ENCODE data around the gene HSPB7. TPM values are rescaled to one million over a fixed set of nuclear protein-coding genes. Genes with fewer than 3 reads are reported as not detected.

The HSPB7 gene
- total RNA-seq, 1 experiment from 2014 or later, result not detected

DNA sequence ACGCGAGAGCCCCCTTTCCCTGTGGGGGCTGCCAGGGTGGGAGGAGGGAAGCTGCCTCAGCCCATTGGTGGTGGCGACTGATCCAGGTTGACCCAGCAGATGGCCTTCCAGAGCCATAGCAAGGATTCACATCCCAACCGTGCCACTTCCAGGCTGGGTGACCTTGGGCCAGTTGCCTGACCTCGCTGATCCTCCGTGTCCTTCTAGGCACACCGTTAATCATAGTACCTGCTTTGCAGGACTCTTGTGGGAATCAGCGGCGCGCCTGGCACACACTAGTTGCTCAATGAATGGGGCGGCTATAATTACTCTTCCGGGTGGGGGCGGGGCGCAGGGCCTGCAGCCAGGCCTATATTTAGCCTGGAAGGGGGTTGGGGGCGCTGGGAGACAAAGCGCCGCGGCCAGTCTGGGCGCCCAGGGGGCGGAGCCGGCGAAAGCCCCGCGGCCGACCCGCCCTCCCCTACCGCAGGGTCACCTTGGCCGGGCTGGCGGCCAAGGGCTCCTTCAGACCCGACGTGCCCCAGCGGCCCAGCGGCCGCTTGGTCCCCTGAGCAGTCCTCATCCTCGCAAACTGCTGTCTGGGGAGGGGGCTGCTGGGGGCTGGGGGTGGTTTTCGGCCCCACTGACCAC, 5.1 kb downstream of the HSPB7 start:
- ChIA-PET CTCF (interaction anchor here (0.8 to 0.9 kb wide), 3 partner anchors 43 to 177 kb away, joined by 4 to 6 read pairs (median 5); no protein-coding TSS in a partner anchor), POLR2A (no interaction called here)
- no peak overlapping the region for H3K4me3 Mint-ChIP-seq (ENCODE audit: unreplicated experiment)
- H3K27ac Mint-ChIP-seq (ENCODE audit: low read depth, unreplicated experiment), result no peak overlapping the region
- H3K4me1 Mint-ChIP-seq (ENCODE audit: insufficient read depth, unreplicated experiment), result peaks cover 19% of the 10 kb centered on the region
- DNase-seq (ENCODE audit: unreplicated experiment), result peak; percentile 82
- H3K9me3 Mint-ChIP-seq (ENCODE audit: unreplicated experiment), result no peaks in the 10 kb centered on the region
- no TSS peak for BruUV-seq (replicated peaks)
- intact Hi-C loops (cut with micrococcal nuclease), result no loop called here
- no peaks in the 10 kb centered on the region for H3K27me3 Mint-ChIP-seq (ENCODE audit: insufficient read depth, unreplicated experiment)
- TF ChIP-seq, protein P1, sequence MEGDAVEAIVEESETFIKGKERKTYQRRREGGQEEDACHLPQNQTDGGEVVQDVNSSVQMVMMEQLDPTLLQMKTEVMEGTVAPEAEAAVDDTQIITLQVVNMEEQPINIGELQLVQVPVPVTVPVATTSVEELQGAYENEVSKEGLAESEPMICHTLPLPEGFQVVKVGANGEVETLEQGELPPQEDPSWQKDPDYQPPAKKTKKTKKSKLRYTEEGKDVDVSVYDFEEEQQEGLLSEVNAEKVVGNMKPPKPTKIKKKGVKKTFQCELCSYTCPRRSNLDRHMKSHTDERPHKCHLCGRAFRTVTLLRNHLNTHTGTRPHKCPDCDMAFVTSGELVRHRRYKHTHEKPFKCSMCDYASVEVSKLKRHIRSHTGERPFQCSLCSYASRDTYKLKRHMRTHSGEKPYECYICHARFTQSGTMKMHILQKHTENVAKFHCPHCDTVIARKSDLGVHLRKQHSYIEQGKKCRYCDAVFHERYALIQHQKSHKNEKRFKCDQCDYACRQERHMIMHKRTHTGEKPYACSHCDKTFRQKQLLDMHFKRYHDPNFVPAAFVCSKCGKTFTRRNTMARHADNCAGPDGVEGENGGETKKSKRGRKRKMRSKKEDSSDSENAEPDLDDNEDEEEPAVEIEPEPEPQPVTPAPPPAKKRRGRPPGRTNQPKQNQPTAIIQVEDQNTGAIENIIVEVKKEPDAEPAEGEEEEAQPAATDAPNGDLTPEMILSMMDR (IDR thresholded peaks at IDR 0.05; ENCODE audit: unreplicated experiment), result no peak
- H3K36me3 Mint-ChIP-seq (ENCODE audit: insufficient read depth, unreplicated experiment), result no peaks in the 10 kb centered on the region

DNA sequence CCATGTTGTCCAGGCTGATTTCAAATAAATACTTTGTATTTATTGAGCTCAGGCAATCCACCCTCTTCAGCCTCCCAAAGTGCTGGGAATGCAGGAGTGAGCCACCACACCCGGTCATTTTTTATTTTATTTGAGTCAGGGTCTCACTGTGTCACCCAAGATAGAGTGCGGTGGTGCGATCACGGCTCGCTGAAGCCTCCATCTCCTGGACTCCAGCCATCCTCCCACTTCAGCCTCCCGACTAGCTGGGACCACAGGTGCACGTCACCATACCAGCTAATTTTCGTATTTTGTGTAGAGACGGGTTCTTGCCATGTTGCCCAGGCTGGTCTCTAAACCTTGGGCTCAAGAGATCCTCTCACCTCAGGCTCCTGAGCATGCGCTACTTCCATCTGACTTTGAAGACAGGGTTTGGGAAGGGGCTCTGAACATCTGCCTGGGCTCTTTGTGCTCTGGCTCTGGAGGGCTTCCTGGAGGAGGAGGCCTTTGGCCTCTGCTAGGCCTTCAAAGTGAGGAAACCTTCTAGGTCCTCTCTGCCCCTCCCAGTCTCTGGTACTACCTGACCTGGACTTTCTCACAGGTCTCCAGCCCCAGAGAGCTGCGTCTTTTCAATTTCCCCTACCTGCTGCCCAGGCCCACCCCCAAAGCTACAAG, 5.8 kb downstream of the HSPB7 start:
- POLR2A ChIA-PET, result no interaction called here
- intact Hi-C loops (cut with micrococcal nuclease), result no loop called here
- DNase-seq (ENCODE audit: unreplicated experiment), result no peak
- TF ChIP-seq, protein P1 (IDR thresholded peaks at IDR 0.05; ENCODE audit: unreplicated experiment), result no peak
- no peak overlapping the region for H3K27ac Mint-ChIP-seq (ENCODE audit: low read depth, unreplicated experiment)
- H3K4me1 Mint-ChIP-seq (ENCODE audit: insufficient read depth, unreplicated experiment), result peaks cover 26% of the 10 kb centered on the region
- H3K4me3 Mint-ChIP-seq (ENCODE audit: unreplicated experiment), result no peak overlapping the region
- CTCF ChIA-PET, result interaction anchor here (0.7 to 0.9 kb wide), 5 partner anchors 32 to 220 kb away, joined by 3 to 6 read pairs (median 4); partner anchors contain the start of gene CLCNKB
- H3K9me3 Mint-ChIP-seq (ENCODE audit: unreplicated experiment), result no peaks in the 10 kb centered on the region
- BruUV-seq (replicated peaks), result no TSS peak
- H3K27me3 Mint-ChIP-seq (ENCODE audit: insufficient read depth, unreplicated experiment), result no peaks in the 10 kb centered on the region
- H3K36me3 Mint-ChIP-seq (ENCODE audit: insufficient read depth, unreplicated experiment), result no peaks in the 10 kb centered on the region

DNA sequence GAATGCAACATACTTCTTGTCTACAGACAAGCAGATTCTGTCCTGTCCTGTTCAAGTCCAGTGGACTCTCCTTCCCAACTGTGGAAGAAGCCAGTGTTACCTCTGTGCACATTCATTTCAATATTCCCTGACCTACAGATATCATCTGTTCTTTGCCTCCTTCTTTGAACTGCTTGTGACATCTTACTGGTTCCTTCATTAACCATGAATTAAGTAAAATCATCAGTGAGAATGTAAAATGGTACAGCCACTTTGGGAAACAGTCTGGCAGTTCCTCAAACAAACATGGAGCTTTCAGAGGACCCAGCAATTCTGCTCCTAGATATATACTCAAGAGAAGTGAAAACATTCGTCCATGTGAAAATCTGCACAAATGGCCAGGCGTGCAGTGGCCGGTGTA, 7.0 kb downstream of the HSPB7 start:
- CTCF ChIA-PET, result interaction anchor here (0.6 to 4.1 kb wide), 5 partner anchors 14 to 436 kb away, joined by 3 to 45 read pairs (median 5); no protein-coding TSS in a partner anchor

DNA sequence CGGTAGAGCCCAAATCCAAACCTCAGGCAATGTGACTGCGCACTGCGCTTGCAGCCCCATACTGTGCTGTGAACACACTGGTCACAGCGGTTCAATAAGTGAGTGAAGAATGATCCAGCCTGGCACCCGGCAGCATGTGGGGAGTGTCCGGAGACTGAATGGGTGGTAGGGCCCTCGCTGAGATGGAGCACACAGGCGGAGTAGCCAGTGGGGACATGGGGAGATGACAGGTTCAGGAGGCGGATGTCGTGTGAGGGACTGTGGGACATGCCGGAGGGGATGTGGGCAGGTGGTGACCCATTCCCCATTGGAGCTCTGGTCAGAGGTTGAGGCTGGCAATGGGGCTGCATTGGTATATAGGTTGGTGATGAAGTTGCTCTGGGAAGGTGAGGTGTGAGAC, 8.2 kb downstream of the HSPB7 start:
- Mint-ChIP-seq H3K27me3 (ENCODE audit: insufficient read depth, unreplicated experiment) (no peaks in the 10 kb centered on the region), H3K9me3 (ENCODE audit: unreplicated experiment) (no peaks in the 10 kb centered on the region), H3K4me1 (ENCODE audit: insufficient read depth, unreplicated experiment) (peaks cover 15% of the 10 kb centered on the region), H3K36me3 (ENCODE audit: insufficient read depth, unreplicated experiment) (no peaks in the 10 kb centered on the region), H3K27ac (ENCODE audit: low read depth, unreplicated experiment) (no peak overlapping the region), H3K4me3 (ENCODE audit: unreplicated experiment) (no peak overlapping the region)
- TF ChIP-seq, protein P1 (IDR thresholded peaks at IDR 0.05; ENCODE audit: unreplicated experiment), result no peak
- intact Hi-C loops (cut with micrococcal nuclease), result loop anchor here (1.0 to 10.0 kb wide), 4 partner anchors 24 to 355 kb away; partner anchors contain the start of gene SZRD1
- no peak for DNase-seq (ENCODE audit: unreplicated experiment)
- ChIA-PET CTCF (interaction anchor here (0.5 to 4.1 kb wide), 28 partner anchors 9 to 352 kb away, joined by 3 to 45 read pairs (median 4); partner anchors contain the start of genes FAM131C and HSPB7), POLR2A (no interaction called here)
- BruUV-seq (replicated peaks), result no TSS peak

More for the DNA sequence above, 7.0 kb downstream of the HSPB7 start:
- Mint-ChIP-seq H3K27ac (ENCODE audit: low read depth, unreplicated experiment) (no peak overlapping the region), H3K27me3 (ENCODE audit: insufficient read depth, unreplicated experiment) (no peaks in the 10 kb centered on the region), H3K9me3 (ENCODE audit: unreplicated experiment) (no peaks in the 10 kb centered on the region), H3K36me3 (ENCODE audit: insufficient read depth, unreplicated experiment) (no peaks in the 10 kb centered on the region), H3K4me3 (ENCODE audit: unreplicated experiment) (no peak overlapping the region), H3K4me1 (ENCODE audit: insufficient read depth, unreplicated experiment) (peaks cover 23% of the 10 kb centered on the region)
- POLR2A ChIA-PET, result no interaction called here
- BruUV-seq (replicated peaks), result no TSS peak
- DNase-seq (ENCODE audit: unreplicated experiment), result no peak
- TF ChIP-seq, protein P1 (IDR thresholded peaks at IDR 0.05; ENCODE audit: unreplicated experiment), result no peak
- intact Hi-C loops (cut with micrococcal nuclease), result no loop called here

Measured in MCF 10A (cell line).